A549 (cell line): ENCODE measurements around the gene NPNT. TPM values are rescaled to one million over a fixed set of nuclear protein-coding genes. Genes with fewer than 3 reads are reported as not detected.

Experiments used
- ATAC-seq, 2 experiments: fragments of 200-7000 bp in 1 of 2; fragments of >200 bp in 1 of 2; cut with Nextera tagmentation in 1 of 2; cut with Tn5 transposase in 1 of 2; 3 replicates each; pipeline versions ENCODE4 v1.8.0 to v1.9.1; 2018 to 2020; ENCODE audit warnings: mild to moderate bottlenecking in 1 of 2, moderate library complexity in 1 of 2
- CTCF ChIA-PET: fragments of 300-600 bp; sonication (Branson Sonifier 250); formaldehyde crosslinking; extraction: SDS; loops from one replicate; lab custom pipeline; 2021; ENCODE audit warnings: antibody characterized with exemption, inconsistent platforms; lab: Yijun Ruan, JAX
- POLR2A ChIA-PET: fragments of 350-600 bp; formaldehyde crosslinking; extraction: SDS; loops from one replicate; lab custom pipeline; 2021; ENCODE audit warnings: antibody characterized with exemption, inconsistent platforms; lab: Yijun Ruan, JAX
- DNase-seq, 2 experiments: peaks; one replicate each; pipeline versions ENCODE4 v3.0.0 to v3.0.0-alpha.2; 2011 to 2016; ENCODE audit warnings: low read depth in 1 of 2, low spot score in 1 of 2
- FAIRE-seq: peaks from 2 replicates; lab custom pipeline; 2011; peaks lifted over from hg19 to GRCh38; lab: Jason Lieb, UNC
- H3K27ac ChIP-seq, 2 experiments: fragments of >200 bp; sonication (Bioruptor Twin); formaldehyde crosslinking; 3 replicates each; pipeline ENCODE4 v1.5.1; 2016 to 2017
- H3K4me1 ChIP-seq: fragments of >200 bp; sonication (Bioruptor Twin); formaldehyde crosslinking; 3 replicates; pipeline ENCODE4 v1.6.1; 2016
- H3K4me2 ChIP-seq: fragments of >200 bp; sonication (Bioruptor Twin); formaldehyde crosslinking; 3 replicates; pipeline ENCODE4 v1.6.1; 2016
- H3K4me3 ChIP-seq: fragments of >200 bp; sonication (Bioruptor Twin); formaldehyde crosslinking; 3 replicates; pipeline ENCODE4 v1.5.1; 2016
- H3K9me3 ChIP-seq: fragments of >200 bp; sonication (Bioruptor Twin); formaldehyde crosslinking; 3 replicates; pipeline ENCODE4 v1.6.1; 2016
- BCL3 ChIP-seq: fragments of >200 bp; sonication (Bioruptor Twin); formaldehyde crosslinking; IDR thresholded peaks from 3 replicates; pipeline ENCODE4 v1.6.1; 2016
- BHLHE40 ChIP-seq: IDR thresholded peaks from 2 replicates; pipeline ENCODE4 v1.6.1; 2012; ENCODE audit warnings: low read depth, low read length, inconsistent platforms
- CHD2 ChIP-seq: fragments of 150-350 bp; IDR thresholded peaks from 2 replicates; pipeline ENCODE4 v1.6.1; 2014; ENCODE audit warnings: low read length; ENCODE audit not compliant: partially characterized antibody
- EP300 ChIP-seq, 2 experiments: fragments of >200 bp; sonication (Bioruptor Twin); formaldehyde crosslinking; IDR thresholded peaks; 2 replicates in 1 of 2; 3 replicates in 1 of 2; pipeline ENCODE4 v1.6.1; 2016 to 2017
- ESRRA ChIP-seq: fragments of 150-350 bp; IDR thresholded peaks from 2 replicates; pipeline ENCODE4 v1.6.1; 2014; ENCODE audit warnings: mild to moderate bottlenecking, low read length, borderline replicate concordance
- FOXS1 ChIP-seq: fragments of 250-450 bp; sonication (Bioruptor Pico); IDR thresholded peaks from 2 replicates; pipeline ENCODE4 v1.5.0; 2020; ENCODE audit warnings: mild to moderate bottlenecking, moderate library complexity
- GATA3 ChIP-seq: IDR thresholded peaks from 2 replicates; pipeline ENCODE4 v1.6.1; 2012; ENCODE audit warnings: borderline replicate concordance
- HDAC2 ChIP-seq: fragments of 200-600 bp; sonication (generic); IDR thresholded peaks from 2 replicates; pipeline ENCODE4 v1.6.1; 2016
- HOXA7 ChIP-seq: fragments of 250-450 bp; sonication (Bioruptor Pico); IDR thresholded peaks from 2 replicates; pipeline ENCODE4 v1.5.0; 2020; ENCODE audit warnings: mild to moderate bottlenecking, moderate library complexity
- HOXB13 ChIP-seq: fragments of 250-450 bp; sonication (Bioruptor Pico); IDR thresholded peaks from 2 replicates; pipeline ENCODE4 v1.5.0; 2020; ENCODE audit warnings: low read depth, mild to moderate bottlenecking, moderate library complexity
- JUN ChIP-seq, 2 experiments: fragments of >200 bp; sonication (Bioruptor Twin); formaldehyde crosslinking; IDR thresholded peaks; 2 replicates in 1 of 2; 3 replicates in 1 of 2; pipeline ENCODE4 v1.6.1; 2016 to 2017
- JUNB ChIP-seq: fragments of >200 bp; sonication (Bioruptor Twin); formaldehyde crosslinking; IDR thresholded peaks from 2 replicates; pipeline ENCODE4 v1.6.1; 2016
- MAX ChIP-seq: IDR thresholded peaks from 2 replicates; pipeline ENCODE4 v1.6.1; 2012
- NFE2L2 ChIP-seq: fragments of 150-350 bp; conservative IDR thresholded peaks from 2 replicates; pipeline ENCODE4 v1.6.1; 2014; ENCODE audit warnings: low read length
- NPAS2 ChIP-seq: fragments of 250-450 bp; sonication (Bioruptor Pico); IDR thresholded peaks from 2 replicates; pipeline ENCODE4 v1.8.0; 2022; ENCODE audit warnings: mild to moderate bottlenecking, moderate library complexity, borderline replicate concordance
- PBX3 ChIP-seq: IDR thresholded peaks from 2 replicates; pipeline ENCODE4 v1.6.1; 2012
- PHF8 ChIP-seq: fragments of 200-600 bp; sonication (generic); IDR thresholded peaks from 2 replicates; pipeline ENCODE4 v1.6.1; 2016; ENCODE audit warnings: low read depth, mild to moderate bottlenecking, antibody characterized with exemption, moderate library complexity, borderline replicate concordance
- RAD21 ChIP-seq, 2 experiments: fragments of >200 bp in 1 of 2; sonication (Bioruptor Twin) in 1 of 2; formaldehyde crosslinking in 1 of 2; IDR thresholded peaks in 1 of 2; conservative IDR thresholded peaks in 1 of 2; 2 replicates in 1 of 2; 3 replicates in 1 of 2; pipeline ENCODE4 v1.6.1; 2012 to 2018; ENCODE audit warnings: inconsistent platforms in 1 of 2
- RFX5 ChIP-seq: fragments of 450-650 bp; IDR thresholded peaks from 2 replicates; pipeline ENCODE4 v1.7.1; 2014; ENCODE audit warnings: antibody characterized with exemption, mild to moderate bottlenecking, moderate library complexity
- TFCP2L1 ChIP-seq: fragments of 250-450 bp; sonication (Bioruptor Pico); IDR thresholded peaks from 2 replicates; pipeline ENCODE4 v1.5.0; 2021; ENCODE audit warnings: mild to moderate bottlenecking
- TP53 ChIP-seq: fragments of 250-450 bp; sonication (Bioruptor Pico); IDR thresholded peaks from 2 replicates; pipeline ENCODE4 v1.5.0; 2021; ENCODE audit warnings: mild to moderate bottlenecking, moderate library complexity
- ZC3H11A ChIP-seq: fragments of 450-650 bp; IDR thresholded peaks from 2 replicates; pipeline ENCODE4 v1.6.1; 2014; ENCODE audit warnings: antibody characterized with exemption, mild to moderate bottlenecking
- ZSCAN20 ChIP-seq: fragments of 250-450 bp; sonication (Bioruptor Pico); IDR thresholded peaks from 2 replicates; pipeline ENCODE4 v1.8.0; 2022; ENCODE audit warnings: mild to moderate bottlenecking, moderate library complexity
- WGBS: methylation state at CpG from one replicate; pipeline ENCODE4 v1.1.6; 2017; ENCODE audit errors: missing lambda C conversion rate; 5-methylcytosine and 5-hydroxymethylcytosine counted together
- polyA plus RNA-seq, 4 experiments: library from polyadenylated mRNA; depleted of rRNA in 3 of 4; stranded (reverse); fragments of >200 nt; fragmentation: RNase III in 1 of 4; extraction: RNeasy Plus Mini Kit Qiagen cat#74134 plus additional on column Dnase treatment in 1 of 4; gene quantifications; 2 replicates in 3 of 4; 3 replicates in 1 of 4; pipeline ENCODE4 v1.2.3, GENCODE V29; 2011 to 2017
- TF ChIP-seq, protein P1 (sequence below): fragments of >200 bp; sonication (Bioruptor Twin); formaldehyde crosslinking; IDR thresholded peaks from 3 replicates; pipeline ENCODE4 v1.5.1; 2016
- TF ChIP-seq, protein P2 (sequence below): fragments of 200-600 bp; sonication (generic); IDR thresholded peaks from 2 replicates; pipeline ENCODE4 v1.6.1; 2016; ENCODE audit warnings: antibody characterized with exemption, mild to moderate bottlenecking, moderate library complexity
- TF ChIP-seq, protein P3 (sequence below): IDR thresholded peaks from 2 replicates; pipeline ENCODE4 v1.6.1; 2012; ENCODE audit warnings: low read depth, borderline replicate concordance
- TF ChIP-seq, protein P4 (sequence below): fragments of 150-350 bp; IDR thresholded peaks from 2 replicates; pipeline ENCODE4 v1.6.1; 2014; ENCODE audit warnings: low read depth, mild to moderate bottlenecking, low read length

The NPNT gene
- polyA plus RNA-seq, 2 of the 4 experiments (the other 2 are of a cell fraction) = 0.32 to 0.56 TPM

DNA sequence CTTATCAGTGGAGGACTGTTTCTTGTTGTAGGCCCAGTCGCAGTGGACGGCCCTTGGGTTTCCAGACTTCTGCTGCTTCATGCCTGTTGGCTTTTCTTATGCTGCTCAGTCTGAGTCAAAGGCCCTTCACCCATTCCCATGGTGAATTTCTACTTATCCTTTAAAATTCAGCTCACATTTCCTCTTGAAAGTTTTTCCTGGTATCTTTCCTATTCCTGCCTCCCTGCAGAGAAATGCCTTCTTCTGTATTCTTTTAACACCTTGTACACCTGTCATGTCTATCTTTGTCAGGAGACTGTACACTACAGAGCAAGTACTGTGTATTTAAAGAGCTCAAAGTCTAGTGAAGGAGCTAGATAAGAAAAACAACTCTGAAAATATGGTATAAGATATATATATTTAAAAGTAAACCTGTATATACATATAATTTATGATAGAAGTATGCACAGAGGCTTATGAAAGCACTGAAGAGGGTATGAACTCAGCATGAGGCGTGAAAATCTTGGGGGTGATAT lies 22.0 kb downstream of the NPNT start:
- TF ChIP-seq BHLHE40 = no peak
- TF ChIP-seq PHF8 = no peak
- TF ChIP-seq, protein P1, sequence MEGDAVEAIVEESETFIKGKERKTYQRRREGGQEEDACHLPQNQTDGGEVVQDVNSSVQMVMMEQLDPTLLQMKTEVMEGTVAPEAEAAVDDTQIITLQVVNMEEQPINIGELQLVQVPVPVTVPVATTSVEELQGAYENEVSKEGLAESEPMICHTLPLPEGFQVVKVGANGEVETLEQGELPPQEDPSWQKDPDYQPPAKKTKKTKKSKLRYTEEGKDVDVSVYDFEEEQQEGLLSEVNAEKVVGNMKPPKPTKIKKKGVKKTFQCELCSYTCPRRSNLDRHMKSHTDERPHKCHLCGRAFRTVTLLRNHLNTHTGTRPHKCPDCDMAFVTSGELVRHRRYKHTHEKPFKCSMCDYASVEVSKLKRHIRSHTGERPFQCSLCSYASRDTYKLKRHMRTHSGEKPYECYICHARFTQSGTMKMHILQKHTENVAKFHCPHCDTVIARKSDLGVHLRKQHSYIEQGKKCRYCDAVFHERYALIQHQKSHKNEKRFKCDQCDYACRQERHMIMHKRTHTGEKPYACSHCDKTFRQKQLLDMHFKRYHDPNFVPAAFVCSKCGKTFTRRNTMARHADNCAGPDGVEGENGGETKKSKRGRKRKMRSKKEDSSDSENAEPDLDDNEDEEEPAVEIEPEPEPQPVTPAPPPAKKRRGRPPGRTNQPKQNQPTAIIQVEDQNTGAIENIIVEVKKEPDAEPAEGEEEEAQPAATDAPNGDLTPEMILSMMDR = no peak
- no peak for TF ChIP-seq RFX5
- no peak for TF ChIP-seq ZSCAN20 (CRISPR knock-in tag)
- no peak for TF ChIP-seq PBX3
- no peak for TF ChIP-seq JUNB
- TF ChIP-seq, protein P2, sequence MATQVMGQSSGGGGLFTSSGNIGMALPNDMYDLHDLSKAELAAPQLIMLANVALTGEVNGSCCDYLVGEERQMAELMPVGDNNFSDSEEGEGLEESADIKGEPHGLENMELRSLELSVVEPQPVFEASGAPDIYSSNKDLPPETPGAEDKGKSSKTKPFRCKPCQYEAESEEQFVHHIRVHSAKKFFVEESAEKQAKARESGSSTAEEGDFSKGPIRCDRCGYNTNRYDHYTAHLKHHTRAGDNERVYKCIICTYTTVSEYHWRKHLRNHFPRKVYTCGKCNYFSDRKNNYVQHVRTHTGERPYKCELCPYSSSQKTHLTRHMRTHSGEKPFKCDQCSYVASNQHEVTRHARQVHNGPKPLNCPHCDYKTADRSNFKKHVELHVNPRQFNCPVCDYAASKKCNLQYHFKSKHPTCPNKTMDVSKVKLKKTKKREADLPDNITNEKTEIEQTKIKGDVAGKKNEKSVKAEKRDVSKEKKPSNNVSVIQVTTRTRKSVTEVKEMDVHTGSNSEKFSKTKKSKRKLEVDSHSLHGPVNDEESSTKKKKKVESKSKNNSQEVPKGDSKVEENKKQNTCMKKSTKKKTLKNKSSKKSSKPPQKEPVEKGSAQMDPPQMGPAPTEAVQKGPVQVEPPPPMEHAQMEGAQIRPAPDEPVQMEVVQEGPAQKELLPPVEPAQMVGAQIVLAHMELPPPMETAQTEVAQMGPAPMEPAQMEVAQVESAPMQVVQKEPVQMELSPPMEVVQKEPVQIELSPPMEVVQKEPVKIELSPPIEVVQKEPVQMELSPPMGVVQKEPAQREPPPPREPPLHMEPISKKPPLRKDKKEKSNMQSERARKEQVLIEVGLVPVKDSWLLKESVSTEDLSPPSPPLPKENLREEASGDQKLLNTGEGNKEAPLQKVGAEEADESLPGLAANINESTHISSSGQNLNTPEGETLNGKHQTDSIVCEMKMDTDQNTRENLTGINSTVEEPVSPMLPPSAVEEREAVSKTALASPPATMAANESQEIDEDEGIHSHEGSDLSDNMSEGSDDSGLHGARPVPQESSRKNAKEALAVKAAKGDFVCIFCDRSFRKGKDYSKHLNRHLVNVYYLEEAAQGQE = no peak
- no peak for TF ChIP-seq RAD21 (conservative IDR thresholded peaks at IDR 0.05 in 1 of 2, IDR thresholded peaks at IDR 0.05 in 1 of 2)
- no peak for TF ChIP-seq NFE2L2
- TF ChIP-seq TP53 (CRISPR knock-in tag) = no peak
- no peak for TF ChIP-seq CHD2
- no peak for TF ChIP-seq TFCP2L1 (CRISPR knock-in tag)
- TF ChIP-seq EP300 (IDR thresholded peaks at IDR 0.05) = no peak
- no peak for TF ChIP-seq MAX
- TF ChIP-seq, protein P3, sequence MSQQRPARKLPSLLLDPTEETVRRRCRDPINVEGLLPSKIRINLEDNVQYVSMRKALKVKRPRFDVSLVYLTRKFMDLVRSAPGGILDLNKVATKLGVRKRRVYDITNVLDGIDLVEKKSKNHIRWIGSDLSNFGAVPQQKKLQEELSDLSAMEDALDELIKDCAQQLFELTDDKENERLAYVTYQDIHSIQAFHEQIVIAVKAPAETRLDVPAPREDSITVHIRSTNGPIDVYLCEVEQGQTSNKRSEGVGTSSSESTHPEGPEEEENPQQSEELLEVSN = no peak
- TF ChIP-seq BCL3 = no peak
- TF ChIP-seq NPAS2 = no peak
- no peak for TF ChIP-seq ESRRA
- ChIA-PET CTCF (no interaction called here), POLR2A (no interaction called here)
- DNase-seq (no peak), ATAC-seq (no peak), FAIRE-seq (no peak)
- Histone ChIP-seq H3K27ac (no peak overlapping the region), H3K4me3 (no peak overlapping the region), H3K4me1 (peaks cover 3% of the 10 kb centered on the region; the same call in 1 of the 3 replicates), H3K4me2 (no peak overlapping the region), H3K9me3 (no peaks in the 10 kb centered on the region)
- 77% methylated on average over 3 of the region's 3 CpGs for WGBS

DNA sequence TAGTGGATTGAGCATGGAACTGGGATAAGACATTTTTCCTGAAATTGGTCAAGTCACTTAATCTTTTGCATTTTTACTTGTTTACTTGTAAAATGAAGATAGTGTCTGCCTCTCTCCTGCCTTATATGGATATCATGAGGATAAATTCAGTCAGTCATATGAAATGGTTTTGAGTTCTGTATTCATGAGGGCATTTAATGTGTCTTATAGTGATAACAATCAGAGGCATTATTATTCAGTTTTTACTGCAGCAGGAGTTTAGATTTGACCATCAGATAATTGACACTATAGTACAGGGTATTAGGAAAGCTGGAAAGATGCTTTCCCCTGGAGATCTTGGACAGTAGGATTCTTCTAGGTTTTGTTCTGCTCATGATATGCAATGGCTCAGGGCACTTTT lies 26.0 kb downstream of the NPNT start:
- FAIRE-seq (no peak), ATAC-seq (no peak), DNase-seq (no peak)
- no peaks in the 10 kb centered on the region for H3K9me3 ChIP-seq
- H3K27ac ChIP-seq = no peak overlapping the region
- no peak overlapping the region for H3K4me2 ChIP-seq
- no peaks in the 10 kb centered on the region for H3K4me1 ChIP-seq
- no peak overlapping the region for H3K4me3 ChIP-seq
- CTCF ChIA-PET = no interaction called here
- TF ChIP-seq ZC3H11A (no peak), RFX5 (no peak), RAD21 (conservative IDR thresholded peaks at IDR 0.05 in 1 of 2, IDR thresholded peaks at IDR 0.05 in 1 of 2) (no peak), JUN (IDR thresholded peaks at IDR 0.05) (no peak), HOXB13 (CRISPR knock-in tag) (no peak), HDAC2 (no peak), ESRRA (no peak), FOXS1 (CRISPR knock-in tag) (no peak), HOXA7 (no peak), GATA3 (no peak)
- TF ChIP-seq, protein P3 = no peak
- TF ChIP-seq, protein P4, sequence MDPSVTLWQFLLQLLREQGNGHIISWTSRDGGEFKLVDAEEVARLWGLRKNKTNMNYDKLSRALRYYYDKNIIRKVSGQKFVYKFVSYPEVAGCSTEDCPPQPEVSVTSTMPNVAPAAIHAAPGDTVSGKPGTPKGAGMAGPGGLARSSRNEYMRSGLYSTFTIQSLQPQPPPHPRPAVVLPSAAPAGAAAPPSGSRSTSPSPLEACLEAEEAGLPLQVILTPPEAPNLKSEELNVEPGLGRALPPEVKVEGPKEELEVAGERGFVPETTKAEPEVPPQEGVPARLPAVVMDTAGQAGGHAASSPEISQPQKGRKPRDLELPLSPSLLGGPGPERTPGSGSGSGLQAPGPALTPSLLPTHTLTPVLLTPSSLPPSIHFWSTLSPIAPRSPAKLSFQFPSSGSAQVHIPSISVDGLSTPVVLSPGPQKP = no peak
- TF ChIP-seq, all 56 proteins: peak for 0
- POLR2A ChIA-PET = no interaction called here
